Subcutaneous abdominal adipose tissue (tissue), 5 donors: ENCODE data around the gene ST8SIA6.
"Not testable (repeated sequence)": the region's sequence is repeated elsewhere in the genome, so short reads cannot be mapped to it uniquely, and the experiment has no call there.

Experiments used
- H3K27ac ChIP-seq: one replicate; pipeline ENCODE4 v1.7.0; 2013; ENCODE audit warnings: low read depth, mild to moderate bottlenecking, inconsistent platforms, low read length, moderate library complexity
- H3K27me3 ChIP-seq, 5 donors: one replicate each; pipeline ENCODE4 v1.7.0; 2013; ENCODE audit warnings: low read length in 5 of 5, inconsistent platforms in 1 of 5; ENCODE audit not compliant: control insufficient read depth in 5 of 5, insufficient read depth in 4 of 5
- H3K36me3 ChIP-seq, 5 donors: one replicate each; pipeline ENCODE4 v1.7.0; 2013; ENCODE audit warnings: low read length in 5 of 5; ENCODE audit not compliant: control insufficient read depth in 5 of 5, insufficient read depth in 5 of 5
- H3K4me1 ChIP-seq, 5 donors: one replicate each; pipeline ENCODE4 v1.7.0; 2013; ENCODE audit warnings: low read length in 5 of 5, mild to moderate bottlenecking in 3 of 5, moderate library complexity in 1 of 5; ENCODE audit not compliant: control insufficient read depth in 5 of 5, insufficient read depth in 5 of 5
- H3K4me3 ChIP-seq, 5 donors: one replicate each; pipeline ENCODE4 v1.7.0; 2013; ENCODE audit warnings: low read length in 5 of 5, low read depth in 1 of 5
- H3K9ac ChIP-seq, 5 donors: one replicate each; pipeline ENCODE4 v1.7.0; 2013; ENCODE audit warnings: low read length in 5 of 5, mild to moderate bottlenecking in 4 of 5, moderate library complexity in 3 of 5
- H3K9me3 ChIP-seq, 5 donors: one replicate each; pipeline ENCODE4 v1.7.0; 2013; ENCODE audit warnings: low read length in 5 of 5; ENCODE audit not compliant: control insufficient read depth in 5 of 5
- donor health status: healthy.
- donor health status: healthy.
- donor health status: healthy.
- donor health status: healthy.
- donor health status: healthy.

The ST8SIA6 gene

DNA sequence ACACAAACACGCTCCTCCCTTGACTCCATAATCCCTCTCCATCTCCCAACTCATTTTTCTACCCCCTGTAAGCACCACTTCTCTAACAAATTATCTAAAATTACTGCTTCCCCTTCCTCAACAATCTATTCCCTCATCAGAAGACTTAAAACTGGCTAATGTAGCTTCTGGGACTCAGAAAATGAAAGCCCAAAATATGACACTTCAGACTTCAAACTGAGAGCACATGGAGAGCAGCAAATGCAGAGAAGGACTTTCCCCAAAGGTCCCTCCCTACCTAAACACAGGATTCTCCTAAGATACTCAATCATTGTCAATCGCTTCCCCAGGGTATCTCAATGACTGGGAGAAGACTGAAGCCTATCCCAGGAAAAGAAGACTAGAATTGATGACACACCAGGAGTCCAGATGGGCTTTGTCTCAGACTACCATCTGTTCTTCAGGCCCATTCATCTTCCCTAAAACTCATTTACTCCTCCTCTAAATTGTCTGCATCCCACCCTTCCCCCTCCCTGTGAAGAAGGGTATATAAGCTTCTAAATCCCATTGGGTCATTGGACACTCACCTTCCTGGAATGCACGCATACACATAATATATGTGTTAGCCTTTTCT lies 39.2 kb downstream of the ST8SIA6 start:
- H3K27ac ChIP-seq: no peak overlapping the region
- no peaks in the 10 kb centered on the region for H3K9me3 ChIP-seq
- no peaks in the 10 kb centered on the region for H3K36me3 ChIP-seq
- no peaks in the 10 kb centered on the region for H3K4me1 ChIP-seq
- H3K9ac ChIP-seq: no peak overlapping the region
- H3K4me3 ChIP-seq: no peak overlapping the region
- no peaks in the 10 kb centered on the region for H3K27me3 ChIP-seq

GRCh38 chr10:17414484-17414883 lies 39.9 kb downstream of the ST8SIA6 start:
- no peaks in the 10 kb centered on the region for H3K4me1 ChIP-seq
- H3K27ac ChIP-seq: no peak overlapping the region
- no peaks in the 10 kb centered on the region for H3K36me3 ChIP-seq
- no peaks in the 10 kb centered on the region for H3K9me3 ChIP-seq
- no peak overlapping the region for H3K4me3 ChIP-seq
- no peak overlapping the region for H3K9ac ChIP-seq
- no peaks in the 10 kb centered on the region for H3K27me3 ChIP-seq

DNA sequence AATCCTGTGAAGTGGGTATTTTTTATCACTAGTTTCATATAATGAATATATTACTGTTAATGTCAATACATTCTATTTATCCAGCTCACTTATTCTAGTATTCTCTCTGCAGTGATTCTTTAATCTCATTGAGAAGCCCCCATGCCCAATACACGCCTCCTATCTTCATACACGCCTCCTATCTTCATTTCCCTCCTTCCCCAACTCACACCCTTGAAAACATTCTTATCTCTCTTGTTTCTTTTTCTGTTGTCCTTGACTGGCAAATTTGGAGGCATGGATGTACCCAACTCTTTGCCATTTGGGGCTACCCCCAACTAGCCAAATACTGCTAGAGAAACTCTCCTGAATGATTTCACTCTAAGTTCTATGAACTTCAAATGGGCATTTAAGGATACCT lies 40.5 kb downstream of the ST8SIA6 start:
- H3K4me1 ChIP-seq: no peaks in the 10 kb centered on the region
- H3K4me3 ChIP-seq: no peak overlapping the region
- H3K9me3 ChIP-seq: no peaks in the 10 kb centered on the region
- H3K36me3 ChIP-seq: no peaks in the 10 kb centered on the region
- no peaks in the 10 kb centered on the region for H3K27me3 ChIP-seq
- no peak overlapping the region for H3K27ac ChIP-seq
- H3K9ac ChIP-seq: no peak overlapping the region

GRCh38 chr10:17412323-17412722 lies 42.1 kb downstream of the ST8SIA6 start:
- H3K9ac ChIP-seq: no peak overlapping the region
- H3K36me3 ChIP-seq: no peaks in the 10 kb centered on the region
- H3K27me3 ChIP-seq: no peaks in the 10 kb centered on the region
- H3K27ac ChIP-seq: no peak overlapping the region
- H3K4me1 ChIP-seq: no peaks in the 10 kb centered on the region
- H3K9me3 ChIP-seq: no peaks in the 10 kb centered on the region
- H3K4me3 ChIP-seq: no peak overlapping the region

GRCh38 chr10:17410907-17411306 lies 43.5 kb downstream of the ST8SIA6 start:
- Histone ChIP-seq H3K36me3 (no peaks in the 10 kb centered on the region), H3K9me3 (no peaks in the 10 kb centered on the region), H3K9ac (no peak overlapping the region), H3K4me1 (no peaks in the 10 kb centered on the region), H3K27ac (no peak overlapping the region), H3K27me3 (no peaks in the 10 kb centered on the region), H3K4me3 (no peak overlapping the region)

DNA sequence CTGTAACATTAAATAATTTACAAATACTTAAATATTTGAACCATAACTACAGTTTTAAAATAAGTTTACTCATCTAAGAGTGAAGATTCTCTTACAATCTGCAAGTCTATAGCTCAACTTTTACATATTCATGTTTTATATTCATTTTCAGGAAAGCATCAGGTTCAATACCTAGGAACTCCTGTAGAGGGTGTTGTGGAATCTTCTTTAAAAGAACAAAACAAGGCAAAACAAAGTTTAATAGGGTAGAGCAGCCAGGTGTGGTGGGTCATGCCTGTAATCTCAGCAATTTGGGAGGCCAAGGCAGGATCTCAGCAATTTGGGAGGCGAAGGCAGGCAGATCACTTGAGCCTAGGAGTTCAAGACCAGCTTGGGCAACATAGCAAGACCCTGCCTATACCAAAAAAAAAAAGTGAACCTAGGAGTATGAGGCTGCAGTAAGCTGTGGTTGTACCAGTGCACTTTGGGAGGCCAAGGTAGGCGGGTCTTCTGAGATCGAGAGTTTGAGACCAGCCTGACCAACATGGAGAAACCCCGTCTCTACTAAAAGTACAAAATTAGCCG lies 45.1 kb downstream of the ST8SIA6 start:
- Histone ChIP-seq H3K27ac (no peak overlapping the region), H3K9ac (no peak overlapping the region), H3K4me1 (no peaks in the 10 kb centered on the region), H3K36me3 (no peaks in the 10 kb centered on the region), H3K9me3 (no peaks in the 10 kb centered on the region), H3K4me3 (no peak overlapping the region), H3K27me3 (no peaks in the 10 kb centered on the region)

DNA sequence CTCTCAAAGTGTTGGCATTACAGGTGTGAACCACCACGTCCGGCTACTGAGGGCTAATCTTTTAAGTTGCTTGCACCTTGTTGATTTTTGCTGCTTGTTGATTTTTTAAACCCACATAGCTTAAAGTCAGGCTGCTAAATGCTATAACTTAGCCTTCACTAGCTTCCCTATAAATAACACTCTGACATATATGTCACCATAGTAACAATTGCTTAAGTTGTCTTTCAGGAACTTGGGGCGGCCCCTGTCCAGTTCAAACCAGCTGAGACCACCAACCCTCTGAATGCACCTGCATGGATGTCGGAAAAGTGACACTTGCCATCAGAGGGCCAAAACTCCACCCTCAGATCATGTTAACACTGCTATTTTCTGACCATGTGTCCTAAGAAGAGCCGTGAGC lies 47.3 kb downstream of the ST8SIA6 start:
- Histone ChIP-seq H3K9ac (no peak overlapping the region), H3K9me3 (no peaks in the 10 kb centered on the region), H3K27ac (no peak overlapping the region), H3K4me3 (no peak overlapping the region), H3K27me3 (no peaks in the 10 kb centered on the region), H3K4me1 (no peaks in the 10 kb centered on the region), H3K36me3 (no peaks in the 10 kb centered on the region)

- Histone ChIP-seq H3K36me3 (no peaks in the 10 kb centered on the region), H3K9me3 (no peaks in the 10 kb centered on the region), H3K4me1 (no peaks in the 10 kb centered on the region), H3K4me3 (no peak overlapping the region), H3K27me3 (no peaks in the 10 kb centered on the region), H3K27ac (no peak overlapping the region), H3K9ac (no peak overlapping the region)
These were observed 48.2 kb downstream of the ST8SIA6 start for GRCh38 chr10:17406036-17406834.

- H3K36me3 ChIP-seq: no peaks in the 10 kb centered on the region
- no peak overlapping the region for H3K4me3 ChIP-seq
- H3K9me3 ChIP-seq: no peaks in the 10 kb centered on the region
- no peak overlapping the region for H3K27ac ChIP-seq
- H3K27me3 ChIP-seq: no peaks in the 10 kb centered on the region
- H3K9ac ChIP-seq: no peak overlapping the region
- no peaks in the 10 kb centered on the region for H3K4me1 ChIP-seq
These were observed 51.2 kb downstream of the ST8SIA6 start for GRCh38 chr10:17403161-17403560.

GRCh38 chr10:17402040-17402439 lies 52.4 kb downstream of the ST8SIA6 start:
- not testable (repeated sequence) for H3K4me1 ChIP-seq, H3K9ac ChIP-seq, H3K36me3 ChIP-seq, H3K27me3 ChIP-seq, H3K4me3 ChIP-seq, H3K27ac ChIP-seq, H3K9me3 ChIP-seq
